ENCODE results near the gene GALNT2.

Gene GALNT2

DNA sequence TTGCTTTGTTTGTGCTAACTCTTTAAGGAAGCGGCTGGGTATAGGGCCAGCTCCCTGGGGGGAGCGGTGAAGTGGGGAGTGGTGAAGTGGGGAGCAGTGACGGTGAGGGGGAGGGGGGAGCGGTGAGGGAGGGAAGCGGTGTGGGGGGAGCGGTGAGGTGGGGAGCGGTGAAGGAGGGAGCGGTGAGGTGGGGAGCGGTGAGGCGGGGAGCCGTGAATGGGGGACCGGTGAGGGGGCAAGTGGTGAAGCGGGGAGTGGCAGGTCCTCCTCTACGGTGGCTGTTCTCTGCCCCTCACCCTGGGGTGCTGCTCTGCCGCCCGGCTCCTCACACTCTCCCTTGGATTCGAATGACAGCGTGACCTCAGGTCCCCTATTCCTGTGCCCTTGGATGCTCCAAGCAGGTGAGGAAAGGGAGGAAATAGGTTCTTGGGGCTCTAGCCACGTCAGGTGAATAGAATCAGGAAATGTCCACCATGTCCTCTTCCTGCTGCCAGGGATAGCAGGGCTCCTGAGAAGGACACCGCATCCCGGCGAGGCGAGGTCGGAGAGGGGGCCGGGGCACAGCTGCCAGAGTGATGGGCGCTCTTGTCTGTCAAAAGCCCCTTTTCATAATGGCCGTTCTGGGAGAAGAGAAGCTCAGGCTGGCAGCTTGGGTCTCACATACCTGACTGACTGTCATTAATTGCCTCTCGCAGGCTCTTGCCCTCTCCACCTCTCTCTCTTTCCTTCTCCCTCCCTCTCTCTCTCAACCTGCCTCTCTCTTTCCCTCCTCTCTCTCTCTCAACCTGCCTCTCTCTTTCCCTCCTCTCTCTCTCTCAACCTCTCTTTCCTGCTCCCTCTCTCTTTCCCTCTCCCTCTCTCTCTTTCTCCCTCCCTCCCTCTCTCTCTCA, 224.9 kb downstream of the GALNT2 start:
- no peaks in the 10 kb centered on the region for H3K36me3 ChIP-seq (ENCODE audit: control insufficient read depth, insufficient read depth, low read length, severe bottlenecking)
- no peak for DNase-seq (ENCODE audit: low read depth)
- H3K4me1 ChIP-seq (ENCODE audit: control insufficient read depth, insufficient read depth, low read length) = no peaks in the 10 kb centered on the region
- no peak overlapping the region for H3K4me3 ChIP-seq (ENCODE audit: low read length)
- H3K27me3 ChIP-seq (replicated peaks; ENCODE audit: control insufficient read depth, insufficient read depth, low read length) = peaks cover 44% of the 10 kb centered on the region
- H3K9ac ChIP-seq (ENCODE audit: low read length) = no peak overlapping the region
- no peaks in the 10 kb centered on the region for H3K9me3 ChIP-seq (ENCODE audit: control insufficient read depth, low read length)

DNA sequence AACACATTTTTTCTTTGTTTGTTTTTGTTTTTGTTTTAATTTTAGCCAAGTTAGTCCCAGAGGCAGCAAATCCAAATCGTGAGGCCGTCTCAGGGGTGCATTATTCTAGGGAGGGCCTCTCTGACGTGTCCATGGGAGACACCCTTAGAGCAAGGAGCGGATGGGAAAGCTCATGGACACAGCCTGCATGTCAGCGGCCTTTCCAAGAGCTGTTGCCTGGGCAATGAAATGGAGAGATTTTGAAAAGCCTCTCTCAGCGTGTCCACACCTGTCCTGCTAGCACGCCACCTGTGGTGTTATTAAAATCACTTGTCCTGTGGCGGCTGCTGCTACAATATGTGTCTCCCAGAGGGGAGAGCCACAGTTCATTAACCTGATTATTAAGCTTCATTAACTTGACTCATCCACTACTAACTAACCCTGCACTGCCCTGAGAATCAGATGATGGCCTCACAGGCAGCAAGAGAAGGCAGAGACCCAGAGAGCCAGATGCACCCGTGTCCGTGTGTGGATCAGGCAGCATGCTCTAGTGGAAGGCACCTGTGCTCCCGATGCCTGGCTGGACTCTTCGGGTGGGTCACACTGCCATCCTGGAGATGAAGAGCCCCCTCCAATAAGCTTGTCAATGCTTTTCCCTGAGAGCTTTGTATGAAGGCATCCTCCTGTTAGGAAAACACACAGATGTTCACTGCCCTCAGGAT, 225.8 kb downstream of the GALNT2 start:
- Histone ChIP-seq H3K4me3 (ENCODE audit: low read length) (no peak overlapping the region), H3K9me3 (ENCODE audit: control insufficient read depth, low read length) (no peaks in the 10 kb centered on the region), H3K9ac (ENCODE audit: low read length) (no peak overlapping the region), H3K4me1 (ENCODE audit: control insufficient read depth, insufficient read depth, low read length) (no peaks in the 10 kb centered on the region), H3K27me3 (replicated peaks; ENCODE audit: control insufficient read depth, insufficient read depth, low read length) (peaks cover 41% of the 10 kb centered on the region), H3K36me3 (ENCODE audit: control insufficient read depth, insufficient read depth, low read length, severe bottlenecking) (no peaks in the 10 kb centered on the region)
- DNase-seq (ENCODE audit: low read depth) = no peak

GRCh38 chr1:230293390-230293700, 226.3 kb downstream of the GALNT2 start:
- Histone ChIP-seq H3K4me3 (ENCODE audit: low read length) (no peak overlapping the region), H3K9me3 (ENCODE audit: control insufficient read depth, low read length) (no peaks in the 10 kb centered on the region), H3K27me3 (replicated peaks; ENCODE audit: control insufficient read depth, insufficient read depth, low read length) (peaks cover 41% of the 10 kb centered on the region), H3K4me1 (ENCODE audit: control insufficient read depth, insufficient read depth, low read length) (no peaks in the 10 kb centered on the region), H3K36me3 (ENCODE audit: control insufficient read depth, insufficient read depth, low read length, severe bottlenecking) (no peaks in the 10 kb centered on the region), H3K9ac (ENCODE audit: low read length) (no peak overlapping the region)
- no peak for DNase-seq (ENCODE audit: low read depth)

GRCh38 chr1:230295367-230295766, 228.3 kb downstream of the GALNT2 start:
- H3K4me1 ChIP-seq (ENCODE audit: control insufficient read depth, insufficient read depth, low read length) = no peaks in the 10 kb centered on the region
- no peak overlapping the region for H3K4me3 ChIP-seq (ENCODE audit: low read length)
- no peak overlapping the region for H3K9ac ChIP-seq (ENCODE audit: low read length)
- no peaks in the 10 kb centered on the region for H3K36me3 ChIP-seq (ENCODE audit: control insufficient read depth, insufficient read depth, low read length, severe bottlenecking)
- H3K9me3 ChIP-seq (ENCODE audit: control insufficient read depth, low read length) = no peaks in the 10 kb centered on the region
- no peak for DNase-seq (ENCODE audit: low read depth)
- H3K27me3 ChIP-seq (replicated peaks; ENCODE audit: control insufficient read depth, insufficient read depth, low read length) = peaks cover 37% of the 10 kb centered on the region

GRCh38 chr1:230299191-230300006, 232.4 kb downstream of the GALNT2 start:
- H3K4me1 ChIP-seq (ENCODE audit: control insufficient read depth, insufficient read depth, low read length) = peaks cover 10% of the 10 kb centered on the region
- DNase-seq (ENCODE audit: low read depth) = no peak

DNA sequence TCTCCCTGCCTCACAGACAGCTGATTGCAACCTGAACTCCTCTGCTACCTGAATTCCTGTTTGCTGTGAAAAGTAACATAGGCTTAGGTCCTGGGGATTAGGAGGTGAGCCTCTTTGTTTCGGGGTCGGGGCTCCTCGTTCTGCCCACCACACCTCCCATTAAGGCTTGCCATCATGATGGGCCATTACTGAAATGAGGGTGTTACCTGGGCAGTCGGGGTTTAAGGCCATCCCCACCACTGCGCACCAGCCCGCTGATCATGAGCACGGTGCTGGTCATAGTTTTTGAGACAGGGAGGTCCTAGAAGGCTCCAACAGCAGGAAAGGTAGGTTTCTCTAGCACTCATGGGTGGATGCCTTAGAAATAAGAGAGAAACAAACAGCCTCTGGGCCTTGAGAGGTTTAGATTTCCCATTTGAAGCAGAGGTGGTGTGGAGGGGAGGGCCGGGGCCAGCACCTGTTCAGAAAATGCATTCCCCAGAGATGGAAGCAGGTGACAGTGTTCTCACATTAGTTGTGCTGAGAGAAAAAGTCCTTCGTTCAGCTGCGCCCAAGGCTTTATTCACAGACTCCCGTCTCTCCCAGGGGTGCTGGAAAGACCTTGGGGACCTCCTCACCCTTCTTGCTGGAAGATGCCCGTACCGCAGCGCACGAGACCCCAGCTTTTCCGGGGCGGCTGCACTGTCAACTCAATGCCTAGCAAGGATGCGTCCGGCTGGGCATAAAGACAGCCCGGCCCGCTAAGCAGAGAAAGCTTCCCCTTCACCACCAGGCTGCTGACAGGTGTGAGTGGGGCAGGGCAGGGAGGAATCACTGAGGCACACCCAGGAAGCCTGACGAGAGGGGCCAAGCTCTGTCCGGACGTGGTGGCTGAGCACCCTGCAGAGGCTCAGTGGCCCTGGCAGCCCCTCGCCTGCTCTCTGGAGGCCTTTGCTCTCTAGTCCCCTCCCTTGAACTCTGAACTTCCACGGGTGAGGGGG, 233.6 kb downstream of the GALNT2 start:
- Histone ChIP-seq H3K36me3 (ENCODE audit: control insufficient read depth, insufficient read depth, low read length, severe bottlenecking) (no peaks in the 10 kb centered on the region), H3K4me1 (ENCODE audit: control insufficient read depth, insufficient read depth, low read length) (peaks cover 11% of the 10 kb centered on the region), H3K9me3 (ENCODE audit: control insufficient read depth, low read length) (no peaks in the 10 kb centered on the region), H3K9ac (ENCODE audit: low read length) (no peak overlapping the region), H3K27me3 (replicated peaks; ENCODE audit: control insufficient read depth, insufficient read depth, low read length) (peaks cover 20% of the 10 kb centered on the region), H3K4me3 (ENCODE audit: low read length) (no peak overlapping the region)
- no peak for DNase-seq (ENCODE audit: low read depth)

More at GRCh38 chr1:230299191-230300006, 232.4 kb downstream of the GALNT2 start:
- Histone ChIP-seq H3K27me3 (replicated peaks; ENCODE audit: control insufficient read depth, insufficient read depth, low read length) (peaks cover 31% of the 10 kb centered on the region), H3K9ac (ENCODE audit: low read length) (no peak overlapping the region), H3K36me3 (ENCODE audit: control insufficient read depth, insufficient read depth, low read length, severe bottlenecking) (no peaks in the 10 kb centered on the region), H3K4me3 (ENCODE audit: low read length) (no peak overlapping the region), H3K9me3 (ENCODE audit: control insufficient read depth, low read length) (no peaks in the 10 kb centered on the region)

DNA sequence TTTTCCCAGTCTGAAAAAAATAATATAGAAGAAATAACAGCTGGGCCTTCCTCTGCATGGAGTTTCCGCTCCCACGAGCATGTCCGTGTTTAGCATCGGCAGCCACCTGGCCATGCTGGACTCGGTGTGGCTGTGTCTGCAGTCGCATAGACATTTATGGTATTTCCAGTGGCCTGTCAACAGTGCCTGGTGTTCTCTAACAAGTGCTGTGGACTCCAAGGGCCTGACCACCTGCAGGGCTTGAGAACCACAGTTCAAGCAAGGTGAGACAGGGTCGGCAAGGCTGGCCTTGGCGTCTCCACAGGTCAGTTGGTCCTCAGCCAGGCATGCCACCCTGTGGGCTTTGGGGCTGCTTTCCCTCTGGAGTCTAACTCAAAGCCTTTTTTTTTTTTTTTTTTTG, 234.3 kb downstream of the GALNT2 start:
- Histone ChIP-seq H3K4me1 (ENCODE audit: control insufficient read depth, insufficient read depth, low read length) (peaks cover 11% of the 10 kb centered on the region), H3K4me3 (ENCODE audit: low read length) (no peak overlapping the region), H3K27me3 (replicated peaks; ENCODE audit: control insufficient read depth, insufficient read depth, low read length) (peaks cover 20% of the 10 kb centered on the region), H3K36me3 (ENCODE audit: control insufficient read depth, insufficient read depth, low read length, severe bottlenecking) (no peaks in the 10 kb centered on the region), H3K9me3 (ENCODE audit: control insufficient read depth, low read length) (no peaks in the 10 kb centered on the region), H3K9ac (ENCODE audit: low read length) (no peak overlapping the region)
- DNase-seq (ENCODE audit: low read depth) = no peak

DNA sequence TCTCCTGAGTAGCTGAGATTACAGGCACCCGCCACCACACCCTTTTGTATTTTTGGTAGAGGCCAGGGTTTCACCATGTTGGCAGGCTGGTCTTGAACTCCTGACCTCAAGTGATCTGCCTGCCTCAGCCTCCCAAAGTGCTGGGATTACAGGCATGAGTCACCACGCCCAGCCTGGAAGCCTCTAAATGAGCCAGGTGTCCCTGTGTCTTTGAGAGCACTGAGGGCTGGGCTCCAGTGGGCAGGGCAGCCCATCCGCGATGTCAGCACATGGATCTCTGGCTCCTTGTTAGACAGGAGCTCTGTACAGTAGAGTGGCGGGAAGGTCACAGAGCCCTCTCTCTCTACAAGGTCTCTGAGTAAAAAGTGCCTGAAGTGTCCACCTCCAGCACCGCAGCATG, 234.8 kb downstream of the GALNT2 start:
- no peak overlapping the region for H3K9ac ChIP-seq (ENCODE audit: low read length)
- peaks cover 20% of the 10 kb centered on the region for H3K27me3 ChIP-seq (replicated peaks; ENCODE audit: control insufficient read depth, insufficient read depth, low read length)
- no peaks in the 10 kb centered on the region for H3K36me3 ChIP-seq (ENCODE audit: control insufficient read depth, insufficient read depth, low read length, severe bottlenecking)
- H3K9me3 ChIP-seq (ENCODE audit: control insufficient read depth, low read length) = no peaks in the 10 kb centered on the region
- H3K4me3 ChIP-seq (ENCODE audit: low read length) = no peak overlapping the region
- peaks cover 11% of the 10 kb centered on the region for H3K4me1 ChIP-seq (ENCODE audit: control insufficient read depth, insufficient read depth, low read length)
- DNase-seq (ENCODE audit: low read depth) = no peak

DNA sequence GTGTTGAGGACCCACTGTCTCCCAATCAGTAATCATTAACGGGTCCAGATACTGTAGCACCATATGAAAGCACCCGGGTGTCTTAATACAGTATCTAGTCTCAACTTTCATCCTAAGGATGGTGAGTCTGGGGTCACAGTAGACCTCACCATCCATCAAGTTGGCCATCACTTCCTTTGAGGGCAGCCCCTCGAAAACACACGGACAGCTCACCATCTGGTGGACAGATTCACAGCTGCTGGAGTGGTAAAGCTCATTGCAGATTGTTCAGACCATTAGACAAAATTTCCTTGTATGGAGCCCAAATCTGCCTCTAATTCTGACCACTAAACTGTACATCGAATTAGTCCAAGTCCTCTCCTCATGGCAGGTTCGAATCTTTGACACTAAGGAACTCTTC, 236.0 kb downstream of the GALNT2 start:
- no peak for DNase-seq (ENCODE audit: low read depth)
- peaks cover 11% of the 10 kb centered on the region for H3K4me1 ChIP-seq (ENCODE audit: control insufficient read depth, insufficient read depth, low read length)
- H3K27me3 ChIP-seq (replicated peaks; ENCODE audit: control insufficient read depth, insufficient read depth, low read length) = peaks cover 20% of the 10 kb centered on the region
- H3K9me3 ChIP-seq (ENCODE audit: control insufficient read depth, low read length) = no peaks in the 10 kb centered on the region
- no peak overlapping the region for H3K4me3 ChIP-seq (ENCODE audit: low read length)
- no peaks in the 10 kb centered on the region for H3K36me3 ChIP-seq (ENCODE audit: control insufficient read depth, insufficient read depth, low read length, severe bottlenecking)
- H3K9ac ChIP-seq (ENCODE audit: low read length) = no peak overlapping the region

- H3K9me3 ChIP-seq (ENCODE audit: control insufficient read depth, low read length) = no peaks in the 10 kb centered on the region
- peak overlapping the region; percentile 21 for H3K4me3 ChIP-seq (ENCODE audit: low read length)
- H3K36me3 ChIP-seq (ENCODE audit: control insufficient read depth, insufficient read depth, low read length, severe bottlenecking) = no peaks in the 10 kb centered on the region
- peaks cover 11% of the 10 kb centered on the region for H3K4me1 ChIP-seq (ENCODE audit: control insufficient read depth, insufficient read depth, low read length)
- H3K27me3 ChIP-seq (replicated peaks; ENCODE audit: control insufficient read depth, insufficient read depth, low read length) = peaks cover 20% of the 10 kb centered on the region
- no peak overlapping the region for H3K9ac ChIP-seq (ENCODE audit: low read length)
- peak; percentile 7 for DNase-seq (ENCODE audit: low read depth)
Measured at GRCh38 chr1:230303822-230304221, 236.8 kb downstream of the GALNT2 start.
